Measurements from ENCODE around the gene ZNF512. TPM values are rescaled to one million over a fixed set of nuclear protein-coding genes. Genes with fewer than 3 reads are reported as not detected.

The ZNF512 gene
- total RNA-seq, 1 experiment from 2014 or later: 28.6 TPM

DNA sequence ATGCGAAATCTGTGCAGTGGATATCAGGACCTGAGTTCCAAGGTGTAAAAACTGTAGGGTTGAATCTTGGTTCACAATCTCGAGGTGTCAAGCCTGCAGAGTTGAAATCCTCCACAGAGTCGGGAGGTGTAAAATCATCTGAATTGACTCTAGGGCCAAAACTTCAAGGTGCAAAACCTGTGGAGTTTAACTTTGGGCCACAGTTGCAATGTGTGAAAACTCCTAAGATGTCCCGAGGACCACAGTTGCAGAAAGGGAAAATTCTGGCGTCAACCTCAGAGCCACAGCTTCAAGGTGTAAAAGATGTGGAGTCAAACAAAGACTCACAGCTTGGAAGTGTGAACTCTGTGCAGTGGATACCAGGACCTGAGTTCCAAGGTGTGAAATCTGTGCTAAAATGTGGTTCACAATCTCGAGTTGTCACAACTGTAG, 9.8 kb upstream of the ZNF512 start:
- H3K27ac Mint-ChIP-seq (ENCODE audit: unreplicated experiment): no peak overlapping the region
- H3K27me3 Mint-ChIP-seq (ENCODE audit: unreplicated experiment): peaks cover 55% of the 10 kb centered on the region
- H3K4me1 Mint-ChIP-seq (ENCODE audit: low read depth, unreplicated experiment): no peaks in the 10 kb centered on the region
- H3K4me3 Mint-ChIP-seq (ENCODE audit: low read depth, unreplicated experiment): no peak overlapping the region
- no peaks in the 10 kb centered on the region for H3K36me3 Mint-ChIP-seq (ENCODE audit: insufficient read depth, unreplicated experiment)
- no TSS peak for BruUV-seq (replicated peaks)
- DNase-seq: no peak
- H3K9me3 Mint-ChIP-seq (ENCODE audit: low read depth, unreplicated experiment): peaks cover 3% of the 10 kb centered on the region
- CTCF ChIA-PET: no interaction called here
- no peak for TF ChIP-seq CTCF (IDR thresholded peaks at IDR 0.05; ENCODE audit: unreplicated experiment)
- intact Hi-C loops (cut with micrococcal nuclease; ENCODE audit: unreplicated experiment): no loop called here

DNA sequence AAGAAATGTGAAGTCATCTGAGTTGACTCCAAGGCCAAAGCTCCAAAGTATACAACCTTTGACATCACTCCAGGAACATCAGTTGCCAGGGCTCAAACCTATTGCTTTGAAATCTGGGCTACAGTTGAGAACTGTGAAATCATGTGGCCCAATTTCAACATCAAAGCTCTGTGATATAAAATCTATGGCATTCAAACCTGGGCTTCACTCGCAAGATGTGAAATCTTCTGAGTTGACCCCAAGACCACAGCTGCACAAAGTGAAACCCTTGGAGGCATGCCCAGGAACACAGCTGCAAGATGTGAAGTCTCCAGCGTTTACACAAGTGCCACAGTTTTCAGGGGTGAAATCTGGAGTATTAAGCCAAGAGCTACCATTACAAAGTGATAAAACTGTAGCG, 9.4 kb upstream of the ZNF512 start:
- Mint-ChIP-seq H3K4me3 (ENCODE audit: low read depth, unreplicated experiment) (no peak overlapping the region), H3K27ac (ENCODE audit: unreplicated experiment) (no peak overlapping the region), H3K36me3 (ENCODE audit: insufficient read depth, unreplicated experiment) (no peaks in the 10 kb centered on the region), H3K4me1 (ENCODE audit: low read depth, unreplicated experiment) (no peaks in the 10 kb centered on the region), H3K9me3 (ENCODE audit: low read depth, unreplicated experiment) (peaks cover 3% of the 10 kb centered on the region), H3K27me3 (ENCODE audit: unreplicated experiment) (peaks cover 55% of the 10 kb centered on the region)
- no peak for TF ChIP-seq CTCF (IDR thresholded peaks at IDR 0.05; ENCODE audit: unreplicated experiment)
- no TSS peak for BruUV-seq (replicated peaks)
- CTCF ChIA-PET: no interaction called here
- no peak for DNase-seq
- intact Hi-C loops (cut with micrococcal nuclease; ENCODE audit: unreplicated experiment): no loop called here

DNA sequence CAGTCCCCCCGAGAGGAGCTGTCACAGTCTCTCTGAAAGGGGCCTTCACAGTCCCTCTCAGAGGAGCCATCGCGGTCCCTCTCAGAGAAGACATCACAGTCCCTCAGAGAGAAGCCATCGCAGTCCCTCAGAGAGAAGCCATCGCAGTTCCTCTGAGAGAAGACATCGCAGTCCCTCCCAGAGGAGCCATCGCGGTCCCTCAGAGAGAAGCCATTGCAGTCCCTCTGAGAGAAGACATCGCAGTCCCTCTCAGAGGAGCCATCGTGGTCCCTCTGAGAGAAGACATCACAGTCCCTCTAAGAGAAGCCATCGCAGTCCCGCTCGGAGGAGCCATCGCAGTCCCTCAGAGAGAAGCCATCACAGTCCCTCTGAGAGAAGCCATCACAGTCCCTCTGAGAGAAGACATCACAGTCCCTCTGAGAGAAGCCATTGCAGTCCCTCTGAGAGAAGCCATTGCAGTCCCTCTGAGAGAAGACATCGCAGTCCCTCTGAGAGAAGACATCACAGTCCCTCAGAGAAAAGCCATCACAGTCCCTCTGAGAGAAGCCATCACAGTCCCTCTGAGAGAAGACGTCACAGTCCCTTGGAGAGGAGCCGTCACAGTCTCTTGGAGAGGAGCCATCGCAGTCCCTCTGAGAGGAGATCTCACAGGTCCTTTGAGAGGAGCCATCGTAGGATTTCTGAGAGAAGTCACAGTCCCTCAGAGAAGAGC, 1.3 kb upstream of the ZNF512 start:
- no TSS peak for BruUV-seq (replicated peaks)
- intact Hi-C loops (cut with micrococcal nuclease; ENCODE audit: unreplicated experiment): loop anchor here (10.0 kb wide), 1 partner anchor 137 kb away; the partner anchor contains the start of gene KRTCAP3
- CTCF ChIA-PET: no interaction called here
- no peak overlapping the region for H3K4me3 Mint-ChIP-seq (ENCODE audit: low read depth, unreplicated experiment)
- H3K4me1 Mint-ChIP-seq (ENCODE audit: low read depth, unreplicated experiment): peaks cover 25% of the 10 kb centered on the region
- H3K27me3 Mint-ChIP-seq (ENCODE audit: unreplicated experiment): peaks cover 22% of the 10 kb centered on the region
- no peak for DNase-seq
- TF ChIP-seq CTCF (IDR thresholded peaks at IDR 0.05; ENCODE audit: unreplicated experiment): no peak
- peaks cover 19% of the 10 kb centered on the region for H3K36me3 Mint-ChIP-seq (ENCODE audit: insufficient read depth, unreplicated experiment)
- H3K27ac Mint-ChIP-seq (ENCODE audit: unreplicated experiment): no peak overlapping the region
- H3K9me3 Mint-ChIP-seq (ENCODE audit: low read depth, unreplicated experiment): peaks cover 5% of the 10 kb centered on the region

DNA sequence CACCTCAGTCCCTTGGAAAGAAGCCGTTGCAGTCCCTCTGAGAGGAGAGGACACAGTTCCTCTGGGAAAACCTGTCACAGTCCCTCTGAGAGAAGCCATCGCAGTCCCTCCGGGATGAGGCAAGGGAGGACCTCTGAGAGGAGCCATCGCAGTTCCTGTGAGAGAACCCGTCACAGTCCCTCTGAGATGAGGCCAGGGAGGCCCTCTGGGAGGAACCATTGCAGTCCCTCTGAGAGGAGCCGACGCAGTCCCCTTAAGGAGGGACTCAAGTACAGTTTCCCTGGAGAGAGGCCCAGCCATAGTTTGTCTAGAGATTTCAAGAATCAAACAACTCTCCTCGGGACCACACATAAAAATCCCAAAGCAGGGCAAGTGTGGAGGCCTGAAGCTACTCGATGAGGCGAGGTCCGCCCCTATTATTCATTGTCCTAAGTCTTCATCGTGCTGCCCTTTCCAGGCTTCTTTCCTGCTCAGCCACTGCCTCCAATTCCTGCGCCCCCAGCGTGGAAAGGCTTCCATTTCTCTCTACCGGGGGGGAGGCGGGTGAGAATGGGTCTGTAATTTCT, 630 bp upstream of the ZNF512 start:
- Mint-ChIP-seq H3K27me3 (ENCODE audit: unreplicated experiment) (peaks cover 20% of the 10 kb centered on the region), H3K4me3 (ENCODE audit: low read depth, unreplicated experiment) (peak overlapping the region; percentile 96), H3K36me3 (ENCODE audit: insufficient read depth, unreplicated experiment) (peaks cover 19% of the 10 kb centered on the region), H3K27ac (ENCODE audit: unreplicated experiment) (peak overlapping the region; percentile 95), H3K4me1 (ENCODE audit: low read depth, unreplicated experiment) (peaks cover 30% of the 10 kb centered on the region), H3K9me3 (ENCODE audit: low read depth, unreplicated experiment) (peaks cover 5% of the 10 kb centered on the region)
- TSS peak; percentile 62 for BruUV-seq (replicated peaks)
- no peak for DNase-seq
- intact Hi-C loops (cut with micrococcal nuclease; ENCODE audit: unreplicated experiment): loop anchor here (10.0 kb wide), 1 partner anchor 137 kb away; the partner anchor contains the start of gene KRTCAP3
- CTCF ChIA-PET: no interaction called here
- TF ChIP-seq CTCF (IDR thresholded peaks at IDR 0.05; ENCODE audit: unreplicated experiment): no peak

Data from Calu3 (cell line).